Tibial artery (tissue), 4 donors: ENCODE results near the gene BRIP1.
A peak's percentile ranks its signal among the peaks of the same experiment; 100 is the strongest.

Experiments
- DNase-seq, 2 donors: peaks; one replicate each; pipeline ENCODE4 v3.0.0-alpha.2; 2019
- H3K27ac ChIP-seq, 2 donors: fragments of 200-600 bp; sonication (generic) in 1 of 2; 1 replicate in 1 of 2; 2 replicates in 1 of 2; pipeline ENCODE4 v1.5.1; 2018 to 2019; ENCODE audit warnings: mild to moderate bottlenecking in 1 of 2
- H3K27me3 ChIP-seq, 2 donors: fragments of 200-600 bp; sonication (generic) in 1 of 2; one replicate each; pipeline versions ENCODE4 v1.5.1 to v1.6.0; 2016 to 2019
- H3K36me3 ChIP-seq, 3 donors: fragments of 200-600 bp; sonication (generic) in 2 of 3; one replicate each; pipeline ENCODE4 v1.5.1; 2016 to 2019; ENCODE audit warnings: mild to moderate bottlenecking in 2 of 3
- H3K4me1 ChIP-seq, 4 donors: fragments of 200-600 bp; sonication (generic) in 2 of 4; 1 replicate in 3 of 4; 2 replicates in 1 of 4; pipeline ENCODE4 v1.5.1; 2016 to 2019
- H3K4me3 ChIP-seq, 2 donors: fragments of 200-600 bp; sonication (generic) in 1 of 2; 1 replicate in 1 of 2; 2 replicates in 1 of 2; pipeline ENCODE4 v1.5.1; 2018 to 2019; ENCODE audit warnings: mild to moderate bottlenecking in 2 of 2
- H3K9me3 ChIP-seq, 3 donors: fragments of 200-600 bp; sonication (generic) in 1 of 3; one replicate each; pipeline ENCODE4 v1.5.1; 2016 to 2019
- intact Hi-C: fragments of 100-400 bp; cut with DNase I; formaldehyde crosslinking; loops from one replicate; pipeline ENCODE4 v1.15.0; 2023; ENCODE audit warnings: low total_unique reads
- TF ChIP-seq, protein P1 (sequence below), 2 experiments: fragments of 200-600 bp in 1 of 2; fragments of 450-650 bp in 1 of 2; IDR thresholded peaks; one replicate each; pipeline ENCODE4 v1.5.1; 2017 to 2019; ENCODE audit warnings: antibody characterized with exemption in 2 of 2, mild to moderate bottlenecking in 1 of 2, moderate library complexity in 1 of 2

Gene BRIP1

DNA sequence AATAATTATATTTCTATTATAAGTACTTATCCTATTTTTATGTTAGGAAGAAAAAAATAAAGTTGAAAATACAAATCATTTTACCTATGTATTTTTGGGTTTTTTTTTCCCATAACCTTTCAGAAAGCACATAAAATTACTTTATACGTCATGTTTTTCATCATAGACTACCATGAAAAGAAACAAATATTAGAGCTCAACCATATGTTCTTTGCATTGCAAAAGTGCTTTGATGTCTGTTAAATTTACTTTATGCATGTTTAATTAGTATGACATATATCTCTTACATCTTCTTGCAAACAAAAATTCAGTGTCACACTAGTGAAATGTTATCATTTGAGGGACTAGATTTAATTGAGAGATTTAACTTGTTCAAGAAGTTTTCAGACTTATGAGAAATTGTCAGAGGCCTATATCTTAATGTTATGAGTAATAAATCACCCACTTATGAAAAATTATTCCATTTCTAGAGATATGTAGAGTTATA is 24.0 kb downstream of the BRIP1 start:
- Histone ChIP-seq H3K27ac (no peak overlapping the region), H3K4me1 (no peaks in the 10 kb centered on the region), H3K9me3 (no peaks in the 10 kb centered on the region), H3K36me3 (no peaks in the 10 kb centered on the region), H3K4me3 (no peak overlapping the region), H3K27me3 (no peaks in the 10 kb centered on the region)
- TF ChIP-seq, protein P1, sequence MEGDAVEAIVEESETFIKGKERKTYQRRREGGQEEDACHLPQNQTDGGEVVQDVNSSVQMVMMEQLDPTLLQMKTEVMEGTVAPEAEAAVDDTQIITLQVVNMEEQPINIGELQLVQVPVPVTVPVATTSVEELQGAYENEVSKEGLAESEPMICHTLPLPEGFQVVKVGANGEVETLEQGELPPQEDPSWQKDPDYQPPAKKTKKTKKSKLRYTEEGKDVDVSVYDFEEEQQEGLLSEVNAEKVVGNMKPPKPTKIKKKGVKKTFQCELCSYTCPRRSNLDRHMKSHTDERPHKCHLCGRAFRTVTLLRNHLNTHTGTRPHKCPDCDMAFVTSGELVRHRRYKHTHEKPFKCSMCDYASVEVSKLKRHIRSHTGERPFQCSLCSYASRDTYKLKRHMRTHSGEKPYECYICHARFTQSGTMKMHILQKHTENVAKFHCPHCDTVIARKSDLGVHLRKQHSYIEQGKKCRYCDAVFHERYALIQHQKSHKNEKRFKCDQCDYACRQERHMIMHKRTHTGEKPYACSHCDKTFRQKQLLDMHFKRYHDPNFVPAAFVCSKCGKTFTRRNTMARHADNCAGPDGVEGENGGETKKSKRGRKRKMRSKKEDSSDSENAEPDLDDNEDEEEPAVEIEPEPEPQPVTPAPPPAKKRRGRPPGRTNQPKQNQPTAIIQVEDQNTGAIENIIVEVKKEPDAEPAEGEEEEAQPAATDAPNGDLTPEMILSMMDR (IDR thresholded peaks at IDR 0.05) = no peak
- intact Hi-C loops = loop anchor here (10.0 kb wide), 1 partner anchor 425 kb away; no protein-coding TSS in a partner anchor
- no peak for DNase-seq

GRCh38 chr17:61837175-61838051 is 25.9 kb downstream of the BRIP1 start:
- no peaks in the 10 kb centered on the region for H3K9me3 ChIP-seq
- TF ChIP-seq, protein P1 (IDR thresholded peaks at IDR 0.05) = peak; percentile 34 to 45
- H3K4me3 ChIP-seq = no peak overlapping the region
- peak in 1 of 2 donors; percentile 31 for DNase-seq
- no peak overlapping the region for H3K27ac ChIP-seq
- no peaks in the 10 kb centered on the region for H3K27me3 ChIP-seq
- H3K36me3 ChIP-seq = no peaks in the 10 kb centered on the region
- H3K4me1 ChIP-seq = no peaks in the 10 kb centered on the region
- intact Hi-C loops = loop anchor here (10.0 kb wide), 1 partner anchor 423 kb away; no protein-coding TSS in a partner anchor

- intact Hi-C loops = loop anchor here (10.0 kb wide), 1 partner anchor 422 kb away; no protein-coding TSS in a partner anchor
- Histone ChIP-seq H3K27ac (no peak overlapping the region), H3K36me3 (no peaks in the 10 kb centered on the region), H3K4me1 (no peaks in the 10 kb centered on the region), H3K4me3 (no peak overlapping the region), H3K27me3 (no peaks in the 10 kb centered on the region), H3K9me3 (no peaks in the 10 kb centered on the region)
- TF ChIP-seq, protein P1 (IDR thresholded peaks at IDR 0.05) = no peak
- DNase-seq = no peak
Observed at GRCh38 chr17:61836266-61837174, 26.8 kb downstream of the BRIP1 start.

DNA sequence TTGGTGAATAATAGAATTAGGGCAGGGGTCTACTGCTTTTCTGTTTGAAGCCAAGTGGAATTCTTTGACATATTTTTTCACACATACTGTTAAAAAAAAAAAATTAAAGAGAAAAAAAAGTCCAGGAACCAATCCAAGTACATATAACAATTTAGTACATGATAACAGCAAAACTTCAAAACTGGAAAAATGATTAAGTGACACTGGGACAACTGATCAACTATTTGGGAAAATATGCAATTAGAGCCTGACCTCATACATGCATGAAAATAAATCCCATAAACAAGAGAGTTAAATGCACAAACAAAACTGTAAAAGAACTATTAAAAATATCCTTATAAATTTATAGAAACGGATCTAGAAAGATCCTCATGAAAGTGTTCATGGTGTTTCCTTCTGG is 27.7 kb downstream of the BRIP1 start:
- Histone ChIP-seq H3K36me3 (no peaks in the 10 kb centered on the region), H3K4me3 (no peak overlapping the region), H3K4me1 (no peaks in the 10 kb centered on the region), H3K9me3 (no peaks in the 10 kb centered on the region), H3K27ac (no peak overlapping the region), H3K27me3 (no peaks in the 10 kb centered on the region)
- no peak for DNase-seq
- TF ChIP-seq, protein P1 (IDR thresholded peaks at IDR 0.05) = no peak
- intact Hi-C loops = loop anchor here (10.0 kb wide), 1 partner anchor 421 kb away; no protein-coding TSS in a partner anchor

- Histone ChIP-seq H3K9me3 (no peaks in the 10 kb centered on the region), H3K36me3 (no peaks in the 10 kb centered on the region), H3K27me3 (no peaks in the 10 kb centered on the region), H3K4me1 (no peaks in the 10 kb centered on the region), H3K27ac (no peak overlapping the region), H3K4me3 (no peak overlapping the region)
- DNase-seq = no peak
- intact Hi-C loops = loop anchor here (10.0 kb wide), 1 partner anchor 420 kb away; no protein-coding TSS in a partner anchor
- TF ChIP-seq, protein P1 (IDR thresholded peaks at IDR 0.05) = no peak
Observed at GRCh38 chr17:61834610-61835009, 28.7 kb downstream of the BRIP1 start.
